Pancreas (tissue), 10 donors: ENCODE data around the gene PDE6B. TPM values are rescaled to one million over a fixed set of nuclear protein-coding genes. Genes with fewer than 3 reads are reported as not detected.

ENCODE experiments used
- ATAC-seq, 4 donors: fragments of 200-7000 bp; cut with Tn5 transposase; one replicate each; pipeline versions ENCODE4 v1.8.0 to v1.9.1; 2020; ENCODE audit warnings: mild to moderate bottlenecking in 4 of 4, moderate library complexity in 4 of 4
- DNase-seq, 6 donors: peaks; one replicate each; pipeline ENCODE4 v3.0.0-alpha.2; 2020
- FAIRE-seq: peaks from 2 replicates; lab custom pipeline; 2012; peaks lifted over from hg19 to GRCh38; lab: Jason Lieb, UNC
- H3K27ac ChIP-seq, 4 donors: fragments of 200-600 bp; sonication (generic); 1 replicate in 3 of 4; 2 replicates in 1 of 4; pipeline versions ENCODE4 v1.5.0 to v1.8.0; 2020
- H3K27me3 ChIP-seq, 4 donors: fragments of 200-600 bp; one replicate each; pipeline ENCODE4 v1.8.0; 2021
- H3K36me3 ChIP-seq, 3 donors: fragments of 200-600 bp; sonication (generic) in 1 of 3; one replicate each; pipeline versions ENCODE4 v1.5.0 to v1.8.0; 2020 to 2021
- H3K4me1 ChIP-seq, 3 donors: fragments of 200-600 bp; one replicate each; pipeline ENCODE4 v1.8.0; 2021
- H3K4me3 ChIP-seq, 4 donors: fragments of 200-600 bp; sonication (generic) in 2 of 4; one replicate each; pipeline versions ENCODE4 v1.5.0 to v1.8.0; 2020 to 2021
- H3K9me3 ChIP-seq, 4 donors: fragments of 200-600 bp; one replicate each; pipeline ENCODE4 v1.8.0; 2021
- CTCF ChIP-seq, 4 donors: fragments of 200-600 bp; sonication (generic) in 3 of 4; IDR thresholded peaks; one replicate each; pipeline versions ENCODE4 v1.5.0 to v1.8.0; 2021; ENCODE audit warnings: antibody characterized with exemption in 4 of 4
- WGBS, 2 donors: extraction: QIAGEN DNeasy Blood & Tissue Kit; methylation state at CpG; one replicate each; pipeline ENCODE4 v1.1.7; 2013; 5-methylcytosine and 5-hydroxymethylcytosine counted together
- intact Hi-C, 3 donors: fragments of 100-400 bp; cut with DNase I; formaldehyde crosslinking; loops; one replicate each; pipeline versions ENCODE4 v1.11.1 to v1.14.2; 2022
- polyA plus RNA-seq, 2 donors: library from polyadenylated mRNA; stranded (reverse); fragments of 200-250 nt; gene quantifications; one replicate each; pipeline ENCODE4 v1.2.3, GENCODE V29; 2013
- total RNA-seq, 6 donors: library from RNA; stranded (reverse); fragmentation: NEBNext Ultra II Directional in 4 of 6; extraction: Animal tissue kit (Norgen Biotek cat#: 25700) in 4 of 6; gene quantifications; one replicate each; pipeline versions ENCODE4 v1.2.1 to v1.2.4, GENCODE V29; 2021 to 2023
- donor health status: healthy with polysubstance abuse.
- donor health status: DM: no; HTN: no; CAD: no; lungs with moderate emphysema.
- donor health status: DM: no; HTN: no; CAD: no.
- donor health status: control.
- donor health status: control.
- donor health status: Bipolar disorder and iron deficiency.
- donor health status: DM: yes; HTN: yes; CAD: no.
- donor health status: DM: no; HTN: no; CAD: no.
- donor health status: DM: no; HTN: no; CAD: no.
- donor health status: DM: yes; HTN: yes; CAD: no.

The PDE6B gene
- total and polyA plus RNA-seq, 8 donors: 0.99 to 6.6 (median 2.9) TPM

- TF ChIP-seq CTCF (IDR thresholded peaks at IDR 0.05): no peak
- no peak for FAIRE-seq
- intact Hi-C loops: no loop called here
- H3K36me3 ChIP-seq: no peaks in the 10 kb centered on the region
- no peaks in the 10 kb centered on the region for H3K27me3 ChIP-seq
- no peak for ATAC-seq
- no peak overlapping the region for H3K27ac ChIP-seq
- no peak for DNase-seq
- H3K4me1 ChIP-seq: no peaks in the 10 kb centered on the region
- H3K4me3 ChIP-seq: no peak overlapping the region
- 54 to 76% methylated on average over 22 of the region's 22 CpGs for WGBS, 2 donors
- H3K9me3 ChIP-seq: no peaks in the 10 kb centered on the region
Measured at GRCh38 chr4:622071-622995, 3.0 kb upstream of the PDE6B start.

DNA sequence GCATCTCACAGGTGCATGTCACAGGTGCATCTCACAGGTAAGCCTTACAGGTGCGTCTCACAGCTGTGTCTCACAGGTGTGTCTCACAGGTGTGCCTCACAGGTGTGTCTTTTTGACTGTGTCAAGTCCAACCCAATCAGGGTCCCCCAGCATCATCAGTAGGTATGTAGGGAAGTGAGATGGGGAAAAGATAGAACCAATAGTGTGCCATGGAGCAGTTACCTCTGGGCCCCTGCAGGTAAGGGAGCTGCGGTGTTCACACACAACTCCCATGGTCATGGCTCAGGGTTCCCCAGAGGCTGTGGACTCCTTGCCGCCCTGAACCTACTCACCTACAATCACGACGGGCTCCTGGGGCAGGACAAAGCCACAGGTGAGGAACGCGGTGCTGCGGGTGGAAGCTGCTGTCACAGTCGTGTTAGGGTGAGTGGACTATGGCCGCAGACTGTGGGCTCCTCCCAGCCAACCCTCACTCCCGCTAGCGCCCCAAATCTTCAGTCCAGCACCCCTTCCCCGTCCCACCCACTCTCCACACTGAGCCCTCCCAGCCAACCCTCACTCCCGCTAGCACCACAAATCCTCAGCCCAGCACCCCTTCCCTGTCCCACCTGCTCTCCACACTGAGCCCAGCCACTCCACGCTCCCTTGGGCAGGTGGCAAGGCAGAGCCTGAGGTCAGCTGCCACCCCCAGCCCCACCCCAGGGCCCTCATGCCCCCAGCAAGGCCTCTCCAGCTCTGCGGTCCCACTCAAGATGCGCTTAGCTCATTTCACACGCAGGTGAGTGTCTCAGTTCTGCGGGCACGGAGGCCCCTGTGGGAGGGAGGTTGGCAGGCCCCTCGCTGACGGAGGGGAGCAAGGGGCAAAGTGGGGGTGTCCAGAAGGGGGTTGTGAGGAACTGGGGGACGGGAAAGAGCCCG, 2.1 kb upstream of the PDE6B start:
- no peaks in the 10 kb centered on the region for H3K4me1 ChIP-seq
- intact Hi-C loops: no loop called here
- no peaks in the 10 kb centered on the region for H3K27me3 ChIP-seq
- WGBS, 2 donors: 59 to 64% methylated on average over 22 to 24 of the region's 24 CpGs
- no peaks in the 10 kb centered on the region for H3K9me3 ChIP-seq
- no peak for ATAC-seq
- no peak for DNase-seq
- H3K36me3 ChIP-seq: no peaks in the 10 kb centered on the region
- no peak overlapping the region for H3K4me3 ChIP-seq
- H3K27ac ChIP-seq: no peak overlapping the region
- TF ChIP-seq CTCF (IDR thresholded peaks at IDR 0.05): no peak
- no peak for FAIRE-seq

DNA sequence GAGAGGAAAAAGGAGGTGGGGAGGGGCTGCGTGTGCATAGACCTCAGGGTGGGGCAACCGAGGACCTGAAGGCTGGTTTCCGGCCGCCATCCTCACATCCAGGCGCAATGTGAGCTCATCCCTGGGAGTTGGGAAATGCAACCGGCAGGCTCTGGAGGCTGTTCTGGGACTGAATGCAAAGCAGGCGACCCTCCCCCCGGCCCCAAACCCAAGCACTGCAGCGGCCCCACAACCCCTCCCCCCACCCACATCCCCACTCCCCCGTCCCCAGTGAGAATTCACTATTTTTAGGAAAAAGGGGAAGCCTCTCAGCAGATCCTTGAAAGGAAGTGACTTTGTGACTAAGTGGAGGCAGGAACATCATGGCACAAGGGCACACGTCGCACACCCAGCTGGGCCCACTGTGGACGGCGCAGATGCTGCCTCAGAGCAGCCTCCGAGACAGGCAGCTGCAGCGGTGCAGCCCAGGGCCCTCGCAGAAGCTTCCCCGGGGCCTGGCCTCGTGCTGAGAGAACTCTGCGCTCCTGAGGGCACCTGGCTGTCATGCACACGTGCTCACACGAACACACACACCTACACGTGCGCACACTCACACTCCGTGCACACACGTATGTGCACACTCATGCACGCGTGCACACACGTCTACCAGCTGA, 1.3 kb upstream of the PDE6B start:
- H3K27ac ChIP-seq: no peak overlapping the region
- DNase-seq (no peak), ATAC-seq (no peak), FAIRE-seq (no peak)
- intact Hi-C loops: no loop called here
- H3K4me1 ChIP-seq: no peaks in the 10 kb centered on the region
- H3K9me3 ChIP-seq: no peaks in the 10 kb centered on the region
- no peaks in the 10 kb centered on the region for H3K36me3 ChIP-seq
- no peak for TF ChIP-seq CTCF (IDR thresholded peaks at IDR 0.05)
- H3K4me3 ChIP-seq: no peak overlapping the region
- H3K27me3 ChIP-seq: no peaks in the 10 kb centered on the region
- 42 to 48% methylated on average over 28 to 29 of the region's 29 CpGs for WGBS, 2 donors

DNA sequence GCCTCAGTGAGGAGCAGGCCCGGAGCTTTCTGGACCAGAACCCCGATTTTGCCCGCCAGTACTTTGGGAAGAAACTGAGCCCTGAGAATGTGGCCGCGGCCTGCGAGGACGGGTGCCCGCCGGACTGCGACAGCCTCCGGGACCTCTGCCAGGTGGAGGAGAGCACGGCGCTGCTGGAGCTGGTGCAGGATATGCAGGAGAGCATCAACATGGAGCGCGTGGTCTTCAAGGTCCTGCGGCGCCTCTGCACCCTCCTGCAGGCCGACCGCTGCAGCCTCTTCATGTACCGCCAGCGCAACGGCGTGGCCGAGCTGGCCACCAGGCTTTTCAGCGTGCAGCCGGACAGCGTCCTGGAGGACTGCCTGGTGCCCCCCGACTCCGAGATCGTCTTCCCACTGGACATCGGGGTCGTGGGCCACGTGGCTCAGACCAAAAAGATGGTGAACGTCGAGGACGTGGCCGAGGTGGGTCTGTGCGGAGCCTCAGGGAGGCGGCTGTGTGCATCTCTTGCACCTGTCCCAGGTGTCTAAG, 323 bp downstream of the PDE6B start:
- H3K4me3 ChIP-seq: no peak overlapping the region
- TF ChIP-seq CTCF (IDR thresholded peaks at IDR 0.05): no peak

More for the DNA sequence above, 323 bp downstream of the PDE6B start:
- no peak for FAIRE-seq
- H3K27ac ChIP-seq: no peak overlapping the region
- H3K36me3 ChIP-seq: no peaks in the 10 kb centered on the region
- H3K27me3 ChIP-seq: no peaks in the 10 kb centered on the region
- no peaks in the 10 kb centered on the region for H3K9me3 ChIP-seq
- H3K4me1 ChIP-seq: no peaks in the 10 kb centered on the region
- intact Hi-C loops: no loop called here
- 74 to 83% methylated on average over 39 of the region's 39 CpGs for WGBS, 2 donors
- no peak for DNase-seq
- no peak for ATAC-seq
